ELR (cell line): Measurements from ENCODE around the gene ZNF488.

Experiments used
- DNase-seq: peaks from one replicate; pipeline ENCODE4 v3.0.0-alpha.2; 2015; ENCODE audit warnings: low read depth

Gene ZNF488

GRCh38 chr10:47348661-47349470 lies 35.2 kb downstream of the ZNF488 start:
- DNase-seq: no peak

- no peak for DNase-seq
Observed at GRCh38 chr10:47348138-47348651, 35.9 kb downstream of the ZNF488 start, which contains the start of gene RBP3. Gene RBP3 (plus strand): TSS chr10:47348363. CDS start chr10:47348485, 122 bp downstream.

- no peak for DNase-seq
Observed at GRCh38 chr10:47347303-47347675, 36.8 kb downstream of the ZNF488 start.

- no peak for DNase-seq
Observed at GRCh38 chr10:47346581-47347302, 37.4 kb downstream of the ZNF488 start.

GRCh38 chr10:47344996-47345870 lies 38.9 kb downstream of the ZNF488 start:
- no peak for DNase-seq

GRCh38 chr10:47340608-47341170 lies 43.4 kb downstream of the ZNF488 start:
- DNase-seq: peak; percentile 62

- DNase-seq: no peak
Observed at GRCh38 chr10:47339759-47340607, 44.1 kb downstream of the ZNF488 start.

GRCh38 chr10:47339186-47339735 lies 44.8 kb downstream of the ZNF488 start:
- no peak for DNase-seq

- DNase-seq: no peak
Observed at GRCh38 chr10:47337310-47337709, 46.8 kb downstream of the ZNF488 start.

GRCh38 chr10:47336387-47337134 lies 47.5 kb downstream of the ZNF488 start:
- DNase-seq: peak; percentile 62

- DNase-seq: no peak
Observed at GRCh38 chr10:47335906-47336305, 48.2 kb downstream of the ZNF488 start.

GRCh38 chr10:47334466-47335295 lies 49.4 kb downstream of the ZNF488 start:
- no peak for DNase-seq

- no peak for DNase-seq
Observed at GRCh38 chr10:47333532-47333931, 50.6 kb downstream of the ZNF488 start.

GRCh38 chr10:47332946-47333345 lies 51.1 kb downstream of the ZNF488 start:
- no peak for DNase-seq

- no peak for DNase-seq
Observed at GRCh38 chr10:47332371-47332770, 51.7 kb downstream of the ZNF488 start.

- DNase-seq: no peak
Observed at GRCh38 chr10:47331954-47332353, 52.1 kb downstream of the ZNF488 start.

GRCh38 chr10:47331491-47331890 lies 52.6 kb downstream of the ZNF488 start:
- no peak for DNase-seq

- DNase-seq: no peak
Observed at GRCh38 chr10:47330804-47331203, 53.3 kb downstream of the ZNF488 start.

- DNase-seq: no peak
Observed at GRCh38 chr10:47330366-47330765, 53.7 kb downstream of the ZNF488 start.
